PC-9 (cell line): ENCODE measurements around the gene ZSCAN31. TPM values are rescaled to one million over a fixed set of nuclear protein-coding genes. Genes with fewer than 3 reads are reported as not detected.

ENCODE experiments used
- BruUV-seq: library from RNA; stranded (reverse); fragments of 400-500 nt; replicated peaks from 2 replicates; lab custom pipeline; 2021; lab: Mats Ljungman, UMichigan
- CTCF ChIA-PET: fragments of 300-600 bp; sonication (Branson Sonifier 250); formaldehyde crosslinking; loops from one replicate; lab custom pipeline; 2022; ENCODE audit warnings: antibody characterized with exemption; lab: Charles Lee
- POLR2A ChIA-PET: fragments of 300-600 bp; sonication (Branson Sonifier 250); formaldehyde crosslinking; loops from one replicate; lab custom pipeline; 2022; ENCODE audit warnings: antibody characterized with exemption; ENCODE audit not compliant: unreplicated experiment; lab: Charles Lee
- DNase-seq, 2 experiments: peaks; one replicate each; pipeline versions ENCODE4 v3.0.0 to v3.0.0-alpha.2; 2015 to 2022; ENCODE audit warnings: mixed read lengths in 1 of 2
- H2AFZ ChIP-seq: fragments of 200-600 bp; sonication (generic); 2 replicates; pipeline ENCODE4 v1.8.1; 2017; ENCODE audit warnings: antibody characterized with exemption
- H3F3A ChIP-seq: fragments of 200-600 bp; sonication (generic); 2 replicates; pipeline ENCODE4 v1.8.1; 2017; ENCODE audit warnings: antibody characterized with exemption, mild to moderate bottlenecking, low read depth; ENCODE audit not compliant: insufficient read depth
- H3K27ac ChIP-seq: fragments of 200-600 bp; sonication (generic); 2 replicates; pipeline ENCODE4 v1.6.1; 2016; ENCODE audit warnings: mixed run types
- H3K27me3 ChIP-seq: fragments of 200-600 bp; sonication (generic); 2 replicates; pipeline ENCODE4 v1.6.1; 2016; ENCODE audit warnings: low read depth, mixed run types; ENCODE audit not compliant: insufficient read depth
- H3K36me3 ChIP-seq: fragments of 200-600 bp; sonication (generic); 2 replicates; pipeline ENCODE4 v1.6.1; 2016; ENCODE audit warnings: low read depth, mixed run types
- H3K4me1 ChIP-seq: fragments of 200-600 bp; sonication (generic); replicated peaks from 2 replicates; pipeline ENCODE4 v1.6.1; 2016; ENCODE audit warnings: mixed run types; ENCODE audit not compliant: insufficient read depth
- H3K4me2 ChIP-seq: fragments of 200-600 bp; sonication (generic); 2 replicates; pipeline ENCODE4 v1.6.1; 2017; ENCODE audit warnings: mixed run types
- H3K4me3 ChIP-seq: fragments of 200-600 bp; sonication (generic); 2 replicates; pipeline ENCODE4 v1.6.1; 2016; ENCODE audit warnings: mixed run types
- H3K79me2 ChIP-seq: fragments of 200-600 bp; sonication (generic); 2 replicates; pipeline ENCODE4 v1.6.1; 2017; ENCODE audit warnings: low read depth, mixed run types
- H3K9me2 ChIP-seq: fragments of 200-600 bp; sonication (generic); 2 replicates; pipeline ENCODE4 v1.8.1; 2017; ENCODE audit warnings: mild to moderate bottlenecking; ENCODE audit not compliant: insufficient read depth
- H3K9me3 ChIP-seq: fragments of 200-600 bp; sonication (generic); 2 replicates; pipeline ENCODE4 v1.8.1; 2016; ENCODE audit warnings: low read depth; ENCODE audit not compliant: insufficient read depth
- H4K20me1 ChIP-seq: fragments of 200-600 bp; sonication (generic); 2 replicates; pipeline ENCODE4 v1.8.1; 2017; ENCODE audit not compliant: insufficient read depth
- CTCF ChIP-seq: fragments of 200-600 bp; sonication (generic); conservative IDR thresholded peaks from 2 replicates; pipeline ENCODE4 v1.6.1; 2017; ENCODE audit warnings: mixed run types, antibody characterized with exemption, mild to moderate bottlenecking, moderate library complexity
- EZH2 ChIP-seq: fragments of 200-600 bp; sonication (generic); IDR thresholded peaks from 2 replicates; pipeline ENCODE4 v1.8.0; 2017; ENCODE audit warnings: antibody characterized with exemption, low read depth
- intact Hi-C: fragments of 100-400 bp; cut with micrococcal nuclease; formaldehyde crosslinking; loops from one replicate; pipeline ENCODE4 v1.10.0; 2022; ENCODE audit not compliant: unreplicated experiment
- total RNA-seq: library from RNA; stranded (reverse); gene quantifications from 2 replicates; pipeline ENCODE4 v1.2.3, GENCODE V29; 2021

The ZSCAN31 gene
- total RNA-seq, 1 experiment from 2014 or later = 88.8 TPM

DNA sequence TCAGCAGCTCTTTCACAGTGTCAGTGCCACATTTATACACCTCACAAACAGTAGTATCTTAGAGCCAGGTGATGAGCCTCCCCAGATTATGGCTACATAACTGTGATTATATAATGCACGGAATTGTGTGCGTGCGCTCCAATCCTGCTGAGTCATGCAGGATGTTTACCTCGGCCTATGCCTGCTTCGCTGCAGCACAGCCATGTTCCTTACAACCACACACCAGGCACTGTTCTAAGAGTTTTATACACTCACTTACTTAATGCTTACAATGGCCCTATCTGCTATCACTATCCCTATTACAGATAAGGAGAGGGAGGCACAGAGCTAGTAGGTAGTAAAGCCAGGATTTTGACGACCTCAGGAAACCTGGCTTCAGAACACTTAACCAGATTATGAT lies 21.1 kb upstream of the ZSCAN31 start:
- Histone ChIP-seq H3K79me2 (peaks cover 19% of the 10 kb centered on the region), H3K9me2 (no peaks in the 10 kb centered on the region), H3K9me3 (no peaks in the 10 kb centered on the region), H3K36me3 (no peaks in the 10 kb centered on the region), H4K20me1 (no peaks in the 10 kb centered on the region), H3K27me3 (no peaks in the 10 kb centered on the region), H3K27ac (no peak overlapping the region), H2AFZ (no peak overlapping the region), H3K4me2 (no peak overlapping the region), H3F3A (no peaks in the 10 kb centered on the region; the same call in 1 of the 2 replicates), H3K4me1 (peaks cover 19% of the 10 kb centered on the region; the same call in 1 of the 2 replicates), H3K4me3 (no peak overlapping the region)
- POLR2A ChIA-PET = interaction anchor here (0.7 kb wide), 1 partner anchor 22 kb away, joined by 4 read pairs; no protein-coding TSS in a partner anchor
- DNase-seq = no peak
- CTCF ChIA-PET = no interaction called here
- BruUV-seq = no TSS peak
- TF ChIP-seq CTCF (no peak), EZH2 (no peak)
- intact Hi-C loops = loop anchor here (5.0 kb wide), 4 partner anchors 90 to 1195 kb away; partner anchors contain the start of genes ZSCAN26 and ZSCAN9

GRCh38 chr6:28356666-28357020 lies 20.7 kb upstream of the ZSCAN31 start:
- H3K4me1 ChIP-seq = peaks cover 23% of the 10 kb centered on the region; the same call in 1 of the 2 replicates
- ChIA-PET CTCF (interaction anchor here (0.5 to 1.9 kb wide), 12 partner anchors 26 to 1222 kb away, joined by 3 to 9 read pairs (median 3); partner anchors contain the start of gene ZKSCAN8), POLR2A (interaction anchor here (0.6 kb wide), 2 partner anchors 200 to 545 kb away, joined by 3 read pairs; no protein-coding TSS in a partner anchor)
- intact Hi-C loops = loop anchor here (1.0 to 5.0 kb wide), 6 partner anchors 89 to 1194 kb away; partner anchors contain the start of genes ZSCAN26 and ZSCAN9
- H3F3A ChIP-seq = no peaks in the 10 kb centered on the region; the same call in 1 of the 2 replicates
- no peaks in the 10 kb centered on the region for H4K20me1 ChIP-seq
- no peaks in the 10 kb centered on the region for H3K9me3 ChIP-seq
- no peak overlapping the region for H2AFZ ChIP-seq
- peak overlapping the region; percentile 94 for H3K4me2 ChIP-seq
- 0 out of 2 replicates have a peak overlapping the region, but pooled peaks have one; percentile 55 for H3K27ac ChIP-seq
- TF ChIP-seq CTCF (no peak), EZH2 (no peak)
- H3K36me3 ChIP-seq = no peaks in the 10 kb centered on the region
- no peak for DNase-seq
- H3K4me3 ChIP-seq = no peak overlapping the region
- BruUV-seq = no TSS peak
- no peaks in the 10 kb centered on the region for H3K9me2 ChIP-seq
- H3K79me2 ChIP-seq = peaks cover 22% of the 10 kb centered on the region
- H3K27me3 ChIP-seq = no peaks in the 10 kb centered on the region

DNA sequence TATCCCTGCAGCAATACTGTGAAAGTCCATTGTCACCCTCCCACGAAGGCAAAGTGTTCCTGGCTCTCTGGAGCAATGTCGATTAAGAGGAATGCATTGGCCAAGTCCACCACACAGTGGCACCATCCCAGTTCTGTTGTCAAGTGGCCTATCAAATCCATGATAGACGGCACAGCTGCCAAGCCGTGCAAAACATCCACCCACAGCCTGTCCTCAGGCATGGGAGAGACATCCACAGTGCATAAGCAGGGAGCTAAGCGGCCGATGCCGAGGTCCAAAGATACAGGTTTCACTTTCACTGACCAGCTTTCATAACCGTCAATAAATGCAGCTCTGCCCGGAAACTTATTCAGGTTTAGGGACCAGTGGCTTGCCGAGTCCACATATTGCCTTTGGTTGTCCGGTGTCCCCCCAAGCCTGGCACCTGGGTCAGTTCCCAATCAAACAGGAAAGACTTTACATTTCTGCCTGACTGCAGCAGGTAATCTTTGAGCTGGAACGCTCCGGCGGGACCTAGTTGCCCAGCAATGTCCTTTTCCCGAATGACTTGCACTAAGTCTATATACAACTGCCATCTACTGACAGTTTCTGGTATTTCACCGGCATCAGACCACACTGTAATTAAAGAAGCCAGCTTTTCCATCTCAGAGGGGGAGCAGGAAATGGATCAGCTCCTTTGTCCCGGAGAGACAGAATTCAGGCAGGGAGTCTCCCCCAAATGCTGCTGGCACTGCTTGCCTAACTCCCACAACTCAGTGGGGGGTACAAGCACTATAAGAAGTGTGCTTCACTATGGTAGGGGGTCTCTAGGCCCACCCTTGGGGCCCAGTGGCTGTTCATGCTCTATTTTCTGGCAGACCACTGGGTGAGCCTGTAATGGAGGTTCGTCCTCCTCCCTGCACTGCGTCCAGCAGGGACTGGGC lies 20.1 kb upstream of the ZSCAN31 start:
- H3K4me3 ChIP-seq = peak overlapping the region; percentile 70
- intact Hi-C loops = loop anchor here (1.0 to 5.0 kb wide), 6 partner anchors 89 to 1194 kb away; partner anchors contain the start of genes ZSCAN26 and ZSCAN9
- CTCF ChIA-PET = interaction anchor here (0.5 to 1.9 kb wide), 15 partner anchors 25 to 1222 kb away, joined by 3 to 9 read pairs (median 3); partner anchors contain the start of genes ZKSCAN4 and ZKSCAN8
- H3K4me1 ChIP-seq = peaks cover 28% of the 10 kb centered on the region
- no peaks in the 10 kb centered on the region for H3K9me3 ChIP-seq
- TF ChIP-seq CTCF (peak; percentile 86), EZH2 (no peak)
- peak overlapping the region; percentile 90 for H2AFZ ChIP-seq
- H4K20me1 ChIP-seq = no peaks in the 10 kb centered on the region
- no peaks in the 10 kb centered on the region for H3K9me2 ChIP-seq
- DNase-seq = peak; percentile 75 to 80
- H3K27ac ChIP-seq = peak overlapping the region; percentile 55
- BruUV-seq = no TSS peak
- peak overlapping the region; percentile 94 for H3K4me2 ChIP-seq
- POLR2A ChIA-PET = interaction anchor here (0.6 to 0.7 kb wide), 8 partner anchors 73 to 755 kb away, joined by 3 to 6 read pairs (median 4); no protein-coding TSS in a partner anchor
- H3F3A ChIP-seq = peaks cover 3% of the 10 kb centered on the region; the same call in 1 of the 2 replicates
- H3K79me2 ChIP-seq = peaks cover 29% of the 10 kb centered on the region
- H3K36me3 ChIP-seq = no peaks in the 10 kb centered on the region
- H3K27me3 ChIP-seq = no peaks in the 10 kb centered on the region
